Measurements from ENCODE around the gene CRTAC1. TPM values are rescaled to one million over a fixed set of nuclear protein-coding genes. Genes with fewer than 3 reads are reported as not detected.

The CRTAC1 gene
- total and polyA plus RNA-seq, 9 of the 15 experiments (the other 6 are each of a cell fraction or from before 2014, with no cell fraction given): not detected

DNA sequence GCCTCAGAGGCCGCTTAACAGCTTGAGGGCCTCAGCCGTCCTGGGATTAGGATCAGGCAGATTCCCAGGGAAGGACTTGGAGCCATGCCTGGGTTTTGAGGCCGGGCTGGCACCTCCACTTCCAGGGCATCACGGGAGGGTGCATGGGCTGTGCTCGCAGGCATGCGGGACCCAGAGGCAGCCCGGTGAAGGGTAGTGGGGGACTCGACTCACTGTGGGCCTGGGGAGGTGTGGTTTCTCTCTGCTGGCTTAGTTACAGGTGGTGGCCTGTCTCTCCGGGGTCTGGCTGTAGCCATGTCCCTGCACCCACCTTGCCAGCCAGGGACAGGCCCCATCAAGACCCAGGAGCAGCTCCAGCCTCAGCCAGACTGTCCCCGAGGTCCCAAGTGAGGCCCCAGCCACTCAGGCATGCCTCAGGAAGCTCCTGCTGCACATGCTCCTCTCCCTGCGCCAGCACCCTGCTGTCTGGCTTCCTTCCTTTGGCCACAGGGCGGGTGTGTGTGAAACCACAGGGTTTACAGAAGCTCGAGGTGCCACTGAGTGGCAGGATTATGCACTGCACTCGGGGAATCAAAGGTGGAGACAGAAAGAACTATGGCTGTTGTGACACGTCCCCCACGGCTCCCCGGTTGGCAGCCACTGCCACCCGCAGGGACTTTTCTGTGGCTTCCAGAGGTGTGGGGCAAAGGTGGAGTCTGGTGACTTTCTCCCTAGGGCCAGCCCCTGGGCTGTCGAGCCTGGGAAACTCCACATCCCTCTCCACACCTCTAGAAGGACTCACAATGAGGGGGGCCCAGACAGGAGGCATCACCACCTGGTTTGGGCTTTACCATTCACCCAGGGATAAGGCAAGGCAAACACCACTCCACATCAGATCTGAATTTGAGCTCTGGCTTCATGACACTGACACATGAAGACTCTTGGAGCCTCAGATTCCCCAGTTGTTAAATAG, 161.1 kb downstream of the CRTAC1 start (continued):
- TF ChIP-seq, protein P1, sequence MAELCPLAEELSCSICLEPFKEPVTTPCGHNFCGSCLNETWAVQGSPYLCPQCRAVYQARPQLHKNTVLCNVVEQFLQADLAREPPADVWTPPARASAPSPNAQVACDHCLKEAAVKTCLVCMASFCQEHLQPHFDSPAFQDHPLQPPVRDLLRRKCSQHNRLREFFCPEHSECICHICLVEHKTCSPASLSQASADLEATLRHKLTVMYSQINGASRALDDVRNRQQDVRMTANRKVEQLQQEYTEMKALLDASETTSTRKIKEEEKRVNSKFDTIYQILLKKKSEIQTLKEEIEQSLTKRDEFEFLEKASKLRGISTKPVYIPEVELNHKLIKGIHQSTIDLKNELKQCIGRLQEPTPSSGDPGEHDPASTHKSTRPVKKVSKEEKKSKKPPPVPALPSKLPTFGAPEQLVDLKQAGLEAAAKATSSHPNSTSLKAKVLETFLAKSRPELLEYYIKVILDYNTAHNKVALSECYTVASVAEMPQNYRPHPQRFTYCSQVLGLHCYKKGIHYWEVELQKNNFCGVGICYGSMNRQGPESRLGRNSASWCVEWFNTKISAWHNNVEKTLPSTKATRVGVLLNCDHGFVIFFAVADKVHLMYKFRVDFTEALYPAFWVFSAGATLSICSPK (IDR thresholded peaks at IDR 0.05; ENCODE audit: borderline replicate concordance): no peak
- TF ChIP-seq, protein P2, sequence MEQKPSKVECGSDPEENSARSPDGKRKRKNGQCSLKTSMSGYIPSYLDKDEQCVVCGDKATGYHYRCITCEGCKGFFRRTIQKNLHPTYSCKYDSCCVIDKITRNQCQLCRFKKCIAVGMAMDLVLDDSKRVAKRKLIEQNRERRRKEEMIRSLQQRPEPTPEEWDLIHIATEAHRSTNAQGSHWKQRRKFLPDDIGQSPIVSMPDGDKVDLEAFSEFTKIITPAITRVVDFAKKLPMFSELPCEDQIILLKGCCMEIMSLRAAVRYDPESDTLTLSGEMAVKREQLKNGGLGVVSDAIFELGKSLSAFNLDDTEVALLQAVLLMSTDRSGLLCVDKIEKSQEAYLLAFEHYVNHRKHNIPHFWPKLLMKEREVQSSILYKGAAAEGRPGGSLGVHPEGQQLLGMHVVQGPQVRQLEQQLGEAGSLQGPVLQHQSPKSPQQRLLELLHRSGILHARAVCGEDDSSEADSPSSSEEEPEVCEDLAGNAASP (IDR thresholded peaks at IDR 0.05): no peak
- TF ChIP-seq ZKSCAN3 (CRISPR knock-in tag; IDR thresholded peaks at IDR 0.05): no peak
- TF ChIP-seq ZNF668 (CRISPR knock-in tag; IDR thresholded peaks at IDR 0.05): no peak
- no peak for TF ChIP-seq TEAD2 (tag; IDR thresholded peaks at IDR 0.05)
- TF ChIP-seq, protein P3, sequence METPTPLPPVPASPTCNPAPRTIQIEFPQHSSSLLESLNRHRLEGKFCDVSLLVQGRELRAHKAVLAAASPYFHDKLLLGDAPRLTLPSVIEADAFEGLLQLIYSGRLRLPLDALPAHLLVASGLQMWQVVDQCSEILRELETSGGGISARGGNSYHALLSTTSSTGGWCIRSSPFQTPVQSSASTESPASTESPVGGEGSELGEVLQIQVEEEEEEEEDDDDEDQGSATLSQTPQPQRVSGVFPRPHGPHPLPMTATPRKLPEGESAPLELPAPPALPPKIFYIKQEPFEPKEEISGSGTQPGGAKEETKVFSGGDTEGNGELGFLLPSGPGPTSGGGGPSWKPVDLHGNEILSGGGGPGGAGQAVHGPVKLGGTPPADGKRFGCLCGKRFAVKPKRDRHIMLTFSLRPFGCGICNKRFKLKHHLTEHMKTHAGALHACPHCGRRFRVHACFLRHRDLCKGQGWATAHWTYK (CRISPR knock-in tag; IDR thresholded peaks at IDR 0.05): peak; percentile 35; the same call in 1 of the 2 replicates
- no peak for TF ChIP-seq MYNN (IDR thresholded peaks at IDR 0.05)
- TF ChIP-seq MYNN (CRISPR knock-in tag; IDR thresholded peaks at IDR 0.05): no peak
- TF ChIP-seq, protein P4, sequence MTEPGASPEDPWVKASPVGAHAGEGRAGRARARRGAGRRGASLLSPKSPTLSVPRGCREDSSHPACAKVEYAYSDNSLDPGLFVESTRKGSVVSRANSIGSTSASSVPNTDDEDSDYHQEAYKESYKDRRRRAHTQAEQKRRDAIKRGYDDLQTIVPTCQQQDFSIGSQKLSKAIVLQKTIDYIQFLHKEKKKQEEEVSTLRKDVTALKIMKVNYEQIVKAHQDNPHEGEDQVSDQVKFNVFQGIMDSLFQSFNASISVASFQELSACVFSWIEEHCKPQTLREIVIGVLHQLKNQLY (CRISPR knock-in tag; conservative IDR thresholded peaks at IDR 0.05): no peak
- no peak for TF ChIP-seq ZNF583 (CRISPR knock-in tag; IDR thresholded peaks at IDR 0.05)
- no peak for TF ChIP-seq SIX5 (IDR thresholded peaks at IDR 0.05; ENCODE audit: borderline replicate concordance in 1 of 2, insufficient read depth in 1 of 2, low read depth in 1 of 2, low read length in 2 of 2)
- TF ChIP-seq NR1H2 (CRISPR knock-in tag; IDR thresholded peaks at IDR 0.05): no peak
- no peak for TF ChIP-seq ZNF696 (CRISPR knock-in tag; conservative IDR thresholded peaks at IDR 0.05)
- TF ChIP-seq NFXL1 (CRISPR knock-in tag; IDR thresholded peaks at IDR 0.05): no peak
- no peak for TF ChIP-seq SOX6 (IDR thresholded peaks at IDR 0.05)
- TF ChIP-seq NR2F6 (CRISPR knock-in tag; IDR thresholded peaks at IDR 0.05): no peak
- TF ChIP-seq SNRNP70 (optimal IDR thresholded peaks at IDR 0.05; ENCODE audit: low read depth, low read length): no peak
- TF ChIP-seq, protein P5, sequence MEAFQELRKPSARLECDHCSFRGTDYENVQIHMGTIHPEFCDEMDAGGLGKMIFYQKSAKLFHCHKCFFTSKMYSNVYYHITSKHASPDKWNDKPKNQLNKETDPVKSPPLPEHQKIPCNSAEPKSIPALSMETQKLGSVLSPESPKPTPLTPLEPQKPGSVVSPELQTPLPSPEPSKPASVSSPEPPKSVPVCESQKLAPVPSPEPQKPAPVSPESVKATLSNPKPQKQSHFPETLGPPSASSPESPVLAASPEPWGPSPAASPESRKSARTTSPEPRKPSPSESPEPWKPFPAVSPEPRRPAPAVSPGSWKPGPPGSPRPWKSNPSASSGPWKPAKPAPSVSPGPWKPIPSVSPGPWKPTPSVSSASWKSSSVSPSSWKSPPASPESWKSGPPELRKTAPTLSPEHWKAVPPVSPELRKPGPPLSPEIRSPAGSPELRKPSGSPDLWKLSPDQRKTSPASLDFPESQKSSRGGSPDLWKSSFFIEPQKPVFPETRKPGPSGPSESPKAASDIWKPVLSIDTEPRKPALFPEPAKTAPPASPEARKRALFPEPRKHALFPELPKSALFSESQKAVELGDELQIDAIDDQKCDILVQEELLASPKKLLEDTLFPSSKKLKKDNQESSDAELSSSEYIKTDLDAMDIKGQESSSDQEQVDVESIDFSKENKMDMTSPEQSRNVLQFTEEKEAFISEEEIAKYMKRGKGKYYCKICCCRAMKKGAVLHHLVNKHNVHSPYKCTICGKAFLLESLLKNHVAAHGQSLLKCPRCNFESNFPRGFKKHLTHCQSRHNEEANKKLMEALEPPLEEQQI (IDR thresholded peaks at IDR 0.05): no peak
